SK-N-SH treated with all-trans-retinoic acid at 6 μM for 48 hours (cell line): ENCODE measurements around the gene METTL5.

Source experiments
- ATAC-seq: fragments of 200-7000 bp; cut with Tn5 transposase; 3 replicates; pipeline ENCODE4 v1.9.1; 2020; ENCODE audit warnings: mild to moderate bottlenecking, moderate library complexity
- ARNTL ChIP-seq: fragments of 450-650 bp; formaldehyde crosslinking; IDR thresholded peaks from 2 replicates; pipeline ENCODE4 v1.5.0; 2020; ENCODE audit warnings: low read depth, mild to moderate bottlenecking, moderate library complexity, borderline replicate concordance
- CREB5 ChIP-seq: fragments of 250-450 bp; sonication (Bioruptor Pico); IDR thresholded peaks from 2 replicates; pipeline ENCODE4 v1.5.1; 2020; ENCODE audit warnings: low read depth, mild to moderate bottlenecking, moderate library complexity
- CSRNP3 ChIP-seq: fragments of 250-450 bp; sonication (Bioruptor Pico); IDR thresholded peaks from 2 replicates; pipeline ENCODE4 v1.5.1; 2021; ENCODE audit warnings: mild to moderate bottlenecking, moderate library complexity
- ESRRG ChIP-seq: fragments of 250-450 bp; sonication (Bioruptor Pico); IDR thresholded peaks from 2 replicates; pipeline ENCODE4 v1.6.1; 2021; ENCODE audit warnings: mild to moderate bottlenecking
- GLIS3 ChIP-seq: fragments of 250-450 bp; sonication (Bioruptor Pico); IDR thresholded peaks from 2 replicates; pipeline ENCODE4 v1.5.0; 2020; ENCODE audit warnings: mild to moderate bottlenecking, moderate library complexity
- ISL1 ChIP-seq: fragments of 250-450 bp; sonication (Bioruptor Pico); IDR thresholded peaks from 2 replicates; pipeline ENCODE4 v2.1.2; 2022; ENCODE audit warnings: mild to moderate bottlenecking, moderate library complexity
- OSR1 ChIP-seq: fragments of 250-450 bp; sonication (Bioruptor Pico); IDR thresholded peaks from 2 replicates; pipeline ENCODE4 v1.8.0; 2022; ENCODE audit warnings: moderate library complexity, mild to moderate bottlenecking, inconsistent platforms
- RARB ChIP-seq: fragments of 250-450 bp; sonication (Bioruptor Pico); IDR thresholded peaks from 2 replicates; pipeline ENCODE4 v1.8.0; 2021; ENCODE audit warnings: mild to moderate bottlenecking, moderate library complexity
- SNAI2 ChIP-seq: fragments of 250-450 bp; sonication (Bioruptor Pico); IDR thresholded peaks from 2 replicates; pipeline ENCODE4 v1.5.0; 2020; ENCODE audit warnings: mild to moderate bottlenecking, moderate library complexity
- TCF4 ChIP-seq: fragments of 250-450 bp; sonication (Bioruptor Pico); IDR thresholded peaks from 2 replicates; pipeline ENCODE4 v1.8.0; 2021; ENCODE audit warnings: mild to moderate bottlenecking, moderate library complexity, borderline replicate concordance
- TOX ChIP-seq: fragments of 250-450 bp; sonication (Bioruptor Pico); IDR thresholded peaks from 2 replicates; pipeline ENCODE4 v1.8.0; 2021; ENCODE audit warnings: mild to moderate bottlenecking, moderate library complexity, borderline replicate concordance
- ZFP3 ChIP-seq: fragments of 250-450 bp; sonication (Bioruptor Pico); IDR thresholded peaks from 2 replicates; pipeline ENCODE4 v1.5.0; 2020; ENCODE audit warnings: mild to moderate bottlenecking, moderate library complexity
- ZFP30 ChIP-seq: fragments of 450-650 bp; formaldehyde crosslinking; IDR thresholded peaks from 2 replicates; pipeline ENCODE4 v1.5.0; 2022; ENCODE audit warnings: mild to moderate bottlenecking, moderate library complexity
- ZNF565 ChIP-seq: fragments of 450-650 bp; formaldehyde crosslinking; conservative IDR thresholded peaks from 2 replicates; pipeline ENCODE4 v1.5.0; 2020; ENCODE audit warnings: low read depth, mild to moderate bottlenecking, moderate library complexity
- ZNF70 ChIP-seq: fragments of 450-650 bp; formaldehyde crosslinking; IDR thresholded peaks from 2 replicates; pipeline ENCODE4 v1.5.0; 2020; ENCODE audit warnings: mild to moderate bottlenecking, moderate library complexity
- ZNF8 ChIP-seq: fragments of 450-650 bp; formaldehyde crosslinking; IDR thresholded peaks from 2 replicates; pipeline ENCODE4 v1.5.0; 2020; ENCODE audit warnings: mild to moderate bottlenecking, moderate library complexity
- TF ChIP-seq, protein P1 (sequence below): fragments of 250-450 bp; sonication (Bioruptor Pico); IDR thresholded peaks from 2 replicates; pipeline ENCODE4 v1.8.0; 2021; ENCODE audit warnings: low read depth, mild to moderate bottlenecking, moderate library complexity, borderline replicate concordance
- TF ChIP-seq, protein P2 (sequence below): fragments of 250-450 bp; sonication (Bioruptor Pico); IDR thresholded peaks from 2 replicates; pipeline ENCODE4 v1.5.0; 2020; ENCODE audit warnings: mild to moderate bottlenecking, moderate library complexity

The METTL5 gene

DNA sequence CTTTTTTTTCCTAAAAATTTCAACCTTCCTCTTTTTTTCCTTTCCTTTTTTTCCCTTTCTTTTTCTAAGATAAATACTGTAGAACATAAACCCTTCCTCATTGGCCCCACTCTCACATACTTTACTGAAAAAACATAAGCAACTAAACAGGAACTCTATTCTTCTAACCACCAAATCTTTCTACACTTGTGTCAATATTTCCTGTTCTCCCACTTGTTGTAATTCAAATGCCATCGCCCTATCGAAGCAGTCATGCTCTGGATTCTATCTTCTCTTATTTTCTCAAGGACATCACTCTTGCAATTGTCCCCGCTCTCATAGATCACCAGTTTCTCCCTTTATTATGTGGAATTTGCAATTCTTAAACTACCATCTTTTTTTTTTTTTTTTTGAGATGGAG is 46.3 kb downstream of the METTL5 start:
- TF ChIP-seq SNAI2 (CRISPR knock-in tag) = no peak
- TF ChIP-seq ZNF565 (CRISPR knock-in tag) = no peak
- TF ChIP-seq ESRRG (CRISPR knock-in tag) = no peak
- no peak for TF ChIP-seq TOX
- no peak for TF ChIP-seq CREB5 (CRISPR knock-in tag)
- no peak for TF ChIP-seq OSR1 (CRISPR knock-in tag)
- TF ChIP-seq ZFP30 = no peak
- TF ChIP-seq, protein P1, sequence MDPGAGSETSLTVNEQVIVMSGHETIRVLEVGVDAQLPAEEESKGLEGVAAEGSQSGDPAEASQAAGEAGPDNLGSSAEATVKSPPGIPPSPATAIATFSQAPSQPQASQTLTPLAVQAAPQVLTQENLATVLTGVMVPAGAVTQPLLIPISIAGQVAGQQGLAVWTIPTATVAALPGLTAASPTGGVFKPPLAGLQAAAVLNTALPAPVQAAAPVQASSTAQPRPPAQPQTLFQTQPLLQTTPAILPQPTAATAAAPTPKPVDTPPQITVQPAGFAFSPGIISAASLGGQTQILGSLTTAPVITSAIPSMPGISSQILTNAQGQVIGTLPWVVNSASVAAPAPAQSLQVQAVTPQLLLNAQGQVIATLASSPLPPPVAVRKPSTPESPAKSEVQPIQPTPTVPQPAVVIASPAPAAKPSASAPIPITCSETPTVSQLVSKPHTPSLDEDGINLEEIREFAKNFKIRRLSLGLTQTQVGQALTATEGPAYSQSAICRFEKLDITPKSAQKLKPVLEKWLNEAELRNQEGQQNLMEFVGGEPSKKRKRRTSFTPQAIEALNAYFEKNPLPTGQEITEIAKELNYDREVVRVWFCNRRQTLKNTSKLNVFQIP = no peak
- TF ChIP-seq CSRNP3 = no peak
- no peak for TF ChIP-seq TCF4 (CRISPR knock-in tag)
- no peak for TF ChIP-seq RARB (CRISPR knock-in tag)
- ATAC-seq = no peak

- TF ChIP-seq CREB5 (CRISPR knock-in tag) (no peak), ZNF8 (CRISPR knock-in tag) (no peak), TOX (no peak), ISL1 (CRISPR knock-in tag) (no peak), RARB (CRISPR knock-in tag) (no peak), SNAI2 (CRISPR knock-in tag) (no peak), ARNTL (CRISPR knock-in tag) (no peak), OSR1 (CRISPR knock-in tag) (no peak), ZFP3 (CRISPR knock-in tag) (no peak), TCF4 (CRISPR knock-in tag) (no peak), GLIS3 (CRISPR knock-in tag) (no peak), ZFP30 (no peak), ZNF565 (CRISPR knock-in tag) (no peak)
- TF ChIP-seq, protein P1 = no peak
- TF ChIP-seq, protein P2, sequence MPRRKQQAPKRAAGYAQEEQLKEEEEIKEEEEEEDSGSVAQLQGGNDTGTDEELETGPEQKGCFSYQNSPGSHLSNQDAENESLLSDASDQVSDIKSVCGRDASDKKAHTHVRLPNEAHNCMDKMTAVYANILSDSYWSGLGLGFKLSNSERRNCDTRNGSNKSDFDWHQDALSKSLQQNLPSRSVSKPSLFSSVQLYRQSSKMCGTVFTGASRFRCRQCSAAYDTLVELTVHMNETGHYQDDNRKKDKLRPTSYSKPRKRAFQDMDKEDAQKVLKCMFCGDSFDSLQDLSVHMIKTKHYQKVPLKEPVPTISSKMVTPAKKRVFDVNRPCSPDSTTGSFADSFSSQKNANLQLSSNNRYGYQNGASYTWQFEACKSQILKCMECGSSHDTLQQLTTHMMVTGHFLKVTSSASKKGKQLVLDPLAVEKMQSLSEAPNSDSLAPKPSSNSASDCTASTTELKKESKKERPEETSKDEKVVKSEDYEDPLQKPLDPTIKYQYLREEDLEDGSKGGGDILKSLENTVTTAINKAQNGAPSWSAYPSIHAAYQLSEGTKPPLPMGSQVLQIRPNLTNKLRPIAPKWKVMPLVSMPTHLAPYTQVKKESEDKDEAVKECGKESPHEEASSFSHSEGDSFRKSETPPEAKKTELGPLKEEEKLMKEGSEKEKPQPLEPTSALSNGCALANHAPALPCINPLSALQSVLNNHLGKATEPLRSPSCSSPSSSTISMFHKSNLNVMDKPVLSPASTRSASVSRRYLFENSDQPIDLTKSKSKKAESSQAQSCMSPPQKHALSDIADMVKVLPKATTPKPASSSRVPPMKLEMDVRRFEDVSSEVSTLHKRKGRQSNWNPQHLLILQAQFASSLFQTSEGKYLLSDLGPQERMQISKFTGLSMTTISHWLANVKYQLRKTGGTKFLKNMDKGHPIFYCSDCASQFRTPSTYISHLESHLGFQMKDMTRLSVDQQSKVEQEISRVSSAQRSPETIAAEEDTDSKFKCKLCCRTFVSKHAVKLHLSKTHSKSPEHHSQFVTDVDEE (CRISPR knock-in tag) = no peak
- ATAC-seq = peak; percentile 58
Measured at GRCh38 chr2:169776252-169776761, 48.4 kb downstream of the METTL5 start.

GRCh38 chr2:169775765-169776164 is 48.9 kb downstream of the METTL5 start:
- TF ChIP-seq ZNF70 (CRISPR knock-in tag) = peak; percentile 70; the same call in 1 of the 2 replicates
- peak; percentile 27; the same call in 1 of the 2 replicates for TF ChIP-seq TCF4 (CRISPR knock-in tag)
- TF ChIP-seq CREB5 (CRISPR knock-in tag) = no peak
- peak; percentile 93 for ATAC-seq
